Left ventricle myocardium superior (tissue), 1 donor: ENCODE measurements around the gene CDAN1. TPM values are rescaled to one million over a fixed set of nuclear protein-coding genes. Genes with fewer than 3 reads are reported as not detected.
"Not testable (repeated sequence)": the region's sequence is repeated elsewhere in the genome, so short reads cannot be mapped to it uniquely, and the experiment has no call there.

Experiments used
- ATAC-seq: fragments of 200-7000 bp; cut with Tn5 transposase; one replicate; pipeline ENCODE4 v1.9.1; 2020; ENCODE audit warnings: mild to moderate bottlenecking, moderate library complexity
- DNase-seq: peaks from one replicate; pipeline ENCODE4 v3.0.0-alpha.2; 2020
- intact Hi-C: fragments of 100-400 bp; cut with micrococcal nuclease; formaldehyde crosslinking; loops from one replicate; pipeline ENCODE4 v1.11.0; 2022
- total RNA-seq: library from RNA; stranded (reverse); fragmentation: NEBNext Ultra II Directional; extraction: Animal tissue kit (Norgen Biotek cat#: 25700); gene quantifications from one replicate; pipeline ENCODE4 v1.2.1, GENCODE V29; 2021
- donor health status: DM: no; HTN: yes; CAD: no; lungs with severe emphysema.

Gene CDAN1
- total RNA-seq, 1 donor from 2014 or later: 4.8 TPM

GRCh38 chr15:42687740-42688139 is 49.2 kb downstream of the CDAN1 start:
- intact Hi-C loops: no loop called here
- no peak for DNase-seq

GRCh38 chr15:42686281-42686680 is 50.6 kb downstream of the CDAN1 start:
- DNase-seq: no peak
- no peak for ATAC-seq
- intact Hi-C loops: no loop called here

More at GRCh38 chr15:42687740-42688139, 49.2 kb downstream of the CDAN1 start:
- ATAC-seq: no peak

GRCh38 chr15:42681119-42681518 is 55.8 kb downstream of the CDAN1 start:
- ATAC-seq (peak; percentile 55), DNase-seq (no peak)
- intact Hi-C loops: no loop called here

GRCh38 chr15:42680142-42680482 is 56.8 kb downstream of the CDAN1 start:
- DNase-seq, intact Hi-C loops, ATAC-seq: not testable (repeated sequence)

GRCh38 chr15:42679285-42680141 is 57.4 kb downstream of the CDAN1 start:
- DNase-seq (no peak), ATAC-seq (peak; percentile 90)
- intact Hi-C loops: no loop called here

GRCh38 chr15:42675021-42675420 is 61.9 kb downstream of the CDAN1 start:
- DNase-seq (no peak), ATAC-seq (no peak)
- intact Hi-C loops: no loop called here

GRCh38 chr15:42674472-42674871 is 62.5 kb downstream of the CDAN1 start:
- intact Hi-C loops: no loop called here
- DNase-seq (no peak), ATAC-seq (no peak)

Other genes with a start within 250 kb of the CDAN1 start
- 558 TPM for gene ZNF106, start 246.0 kb downstream of the CDAN1 start, total RNA-seq
- 23.8 TPM for gene SNAP23, start 241.5 kb downstream of the CDAN1 start, total RNA-seq
- gene LRRC57, start 188.3 kb downstream of the CDAN1 start, total RNA-seq: 14.0 TPM
- 12.2 TPM for gene HAUS2, start 188.3 kb downstream of the CDAN1 start, total RNA-seq
- 6.9 TPM for gene STARD9, start 161.5 kb downstream of the CDAN1 start, total RNA-seq
- 20.9 TPM for gene TTBK2, start 183.7 kb upstream of the CDAN1 start, total RNA-seq